BLaER1 (cell line): ENCODE results near the gene ANKRD17.
"Not testable (repeated sequence)": the region's sequence is repeated elsewhere in the genome, so short reads cannot be mapped to it uniquely, and the experiment has no call there.

ENCODE experiments used
- H3K27ac ChIP-seq: shearing (Covaris generic); formaldehyde crosslinking; 2 replicates; pipeline ENCODE4 v1.8.1; 2022
- H3K27me3 ChIP-seq: shearing (Covaris generic); formaldehyde crosslinking; 2 replicates; pipeline ENCODE4 v1.8.1; 2022
- H3K36me3 ChIP-seq: shearing (Covaris generic); formaldehyde crosslinking; 2 replicates; pipeline ENCODE4 v1.8.1; 2022
- H3K4me1 ChIP-seq: shearing (Covaris generic); formaldehyde crosslinking; 2 replicates; pipeline ENCODE4 v1.8.1; 2022
- H3K4me2 ChIP-seq: shearing (Covaris generic); formaldehyde crosslinking; 2 replicates; pipeline ENCODE4 v1.8.1; 2022
- H3K4me3 ChIP-seq: shearing (Covaris generic); formaldehyde crosslinking; 2 replicates; pipeline ENCODE4 v1.8.1; 2022
- H3K9ac ChIP-seq: shearing (Covaris generic); formaldehyde crosslinking; 2 replicates; pipeline ENCODE4 v1.8.1; 2022
- H3K9me3 ChIP-seq: shearing (Covaris generic); formaldehyde crosslinking; 2 replicates; pipeline ENCODE4 v1.8.1; 2022
- H4K20me1 ChIP-seq: shearing (Covaris generic); formaldehyde crosslinking; 2 replicates; pipeline ENCODE4 v1.8.1; 2022
- Cebpa-rat ChIP-seq: shearing (Covaris generic); IDR thresholded peaks from 2 replicates; pipeline ENCODE4 v1.8.1; 2022

Gene ANKRD17

DNA sequence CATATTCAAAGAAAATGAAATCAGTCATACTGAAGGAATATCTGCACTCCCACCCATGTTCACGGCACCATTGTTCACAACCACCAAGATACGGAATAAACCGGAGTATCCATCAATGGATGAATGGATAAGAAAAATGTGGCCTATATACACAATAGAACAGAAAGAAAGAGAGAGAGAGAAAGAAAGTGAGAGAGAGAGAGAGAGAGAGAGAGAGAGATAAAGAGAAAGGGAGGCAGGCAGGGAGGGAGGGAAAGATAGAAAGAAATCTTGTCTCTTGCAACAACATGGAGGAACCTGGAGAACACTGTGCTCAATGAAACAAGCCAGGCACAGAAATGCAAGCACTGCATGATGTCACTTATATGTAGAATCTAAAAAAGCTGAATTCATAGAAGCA is 52.4 kb downstream of the ANKRD17 start:
- peaks cover 50% of the 10 kb centered on the region for H3K36me3 ChIP-seq
- H3K9me3 ChIP-seq: peaks cover 62% of the 10 kb centered on the region
- H3K27ac ChIP-seq: no peak overlapping the region
- H3K27me3 ChIP-seq: no peaks in the 10 kb centered on the region
- H4K20me1 ChIP-seq: peaks cover 83% of the 10 kb centered on the region
- H3K4me3 ChIP-seq: no peak overlapping the region
- no peak for TF ChIP-seq Cebpa-rat
- no peak overlapping the region for H3K9ac ChIP-seq
- no peak overlapping the region for H3K4me2 ChIP-seq
- H3K4me1 ChIP-seq: no peaks in the 10 kb centered on the region

DNA sequence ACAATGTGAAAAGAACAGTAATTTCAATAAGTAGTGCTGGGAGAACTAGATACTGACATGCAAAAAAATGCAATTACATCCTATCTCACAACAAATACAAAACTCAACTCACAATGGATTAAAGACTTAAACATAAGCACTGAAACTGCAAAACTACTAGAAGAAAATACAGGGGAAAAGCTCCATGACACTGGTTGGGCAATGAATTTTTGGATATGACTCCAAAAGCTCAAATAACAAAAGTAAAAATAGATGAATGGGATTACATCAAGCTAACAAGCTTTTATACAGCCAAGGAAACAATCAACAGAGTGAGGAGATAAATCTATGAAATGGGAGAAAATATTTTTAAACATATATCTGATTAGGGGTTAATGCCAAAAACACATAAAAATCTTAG is 53.1 kb downstream of the ANKRD17 start:
- H4K20me1 ChIP-seq: peaks cover 79% of the 10 kb centered on the region
- H3K4me2 ChIP-seq: no peak overlapping the region
- TF ChIP-seq Cebpa-rat: no peak
- peaks cover 48% of the 10 kb centered on the region for H3K36me3 ChIP-seq
- no peaks in the 10 kb centered on the region for H3K27me3 ChIP-seq
- no peaks in the 10 kb centered on the region for H3K4me1 ChIP-seq
- H3K9me3 ChIP-seq: peaks cover 62% of the 10 kb centered on the region
- no peak overlapping the region for H3K9ac ChIP-seq
- no peak overlapping the region for H3K4me3 ChIP-seq
- H3K27ac ChIP-seq: no peak overlapping the region

DNA sequence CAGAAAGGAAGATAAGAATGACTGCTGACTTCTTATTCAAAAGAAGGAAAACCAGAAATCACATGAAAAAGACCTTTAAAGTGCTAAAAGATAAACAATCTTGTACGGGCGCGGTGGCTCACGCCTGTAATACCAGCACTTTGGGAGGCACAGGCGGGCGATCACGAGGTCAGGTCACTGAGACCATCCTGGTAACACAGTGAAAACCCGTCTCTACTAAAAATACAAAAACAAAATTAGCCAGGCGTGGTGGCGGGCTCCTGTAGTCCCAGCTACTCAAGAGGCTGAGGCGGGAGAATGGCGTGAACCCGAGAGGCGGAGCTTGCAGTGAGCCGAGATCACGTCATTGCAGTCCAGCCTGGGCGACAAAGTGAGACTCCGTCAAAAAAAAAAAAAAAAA is 54.6 kb downstream of the ANKRD17 start:
- H3K27me3 ChIP-seq, H3K4me1 ChIP-seq, H3K9ac ChIP-seq, H3K27ac ChIP-seq, H3K4me2 ChIP-seq: not testable (repeated sequence)
- Histone ChIP-seq H4K20me1 (peaks cover 79% of the 10 kb centered on the region), H3K36me3 (peaks cover 47% of the 10 kb centered on the region), H3K4me3 (0 out of 2 replicates have a peak overlapping the region, but pooled peaks have one; percentile 8), H3K9me3 (peaks cover 54% of the 10 kb centered on the region)

DNA sequence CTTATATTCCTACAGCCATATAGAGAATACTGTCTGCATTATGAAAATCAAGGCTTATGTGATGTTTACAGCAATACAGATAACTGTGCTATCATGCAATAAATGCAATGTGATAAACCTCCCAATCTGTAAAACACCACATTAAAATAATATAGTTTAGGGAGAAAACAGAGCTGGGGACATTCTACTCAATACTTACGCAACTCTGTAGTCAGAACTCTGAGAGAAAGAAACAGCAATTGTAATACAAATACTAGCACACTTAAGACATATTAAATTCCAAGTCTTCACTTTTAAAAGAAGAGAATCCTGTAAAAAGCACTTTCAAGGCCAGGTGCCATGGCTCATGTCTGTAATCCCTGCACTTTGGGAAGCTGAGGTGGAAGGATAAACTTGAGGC is 61.4 kb downstream of the ANKRD17 start:
- Histone ChIP-seq H3K9ac (no peak overlapping the region), H3K27ac (no peak overlapping the region), H3K4me2 (no peak overlapping the region), H4K20me1 (peaks cover 87% of the 10 kb centered on the region), H3K36me3 (peaks cover 23% of the 10 kb centered on the region; the same call in 1 of the 2 replicates), H3K9me3 (no peaks in the 10 kb centered on the region), H3K27me3 (no peaks in the 10 kb centered on the region), H3K4me1 (peaks cover 5% of the 10 kb centered on the region; the same call in 1 of the 2 replicates), H3K4me3 (no peak overlapping the region)
- no peak for TF ChIP-seq Cebpa-rat

DNA sequence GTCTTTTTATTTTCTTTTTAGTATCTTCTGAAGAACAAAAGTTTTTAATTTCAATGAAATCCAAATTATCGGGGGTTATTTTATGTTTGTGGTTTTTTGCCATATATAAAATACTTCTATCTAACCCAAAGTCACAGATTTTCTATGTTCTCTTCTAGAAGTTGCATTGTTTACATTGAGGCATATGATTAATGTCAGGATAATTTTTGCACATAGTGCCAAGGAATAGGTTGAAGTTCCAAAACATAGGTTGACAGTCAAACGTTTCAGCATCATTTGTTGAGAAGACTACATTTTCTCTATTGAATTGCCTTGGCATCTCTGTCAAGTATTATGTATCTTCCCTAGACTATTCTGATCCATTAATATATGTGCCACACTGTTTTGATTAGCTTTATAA is 64.5 kb downstream of the ANKRD17 start:
- Histone ChIP-seq H3K4me3 (no peak overlapping the region), H3K9me3 (0 out of 2 replicates have a peak, but pooled peaks cover 5% of the 10 kb centered on the region), H3K4me1 (peaks cover 5% of the 10 kb centered on the region; the same call in 1 of the 2 replicates), H3K27me3 (no peaks in the 10 kb centered on the region), H3K4me2 (no peak overlapping the region), H3K27ac (no peak overlapping the region), H4K20me1 (peaks cover 93% of the 10 kb centered on the region), H3K9ac (no peak overlapping the region), H3K36me3 (peaks cover 25% of the 10 kb centered on the region)
- no peak for TF ChIP-seq Cebpa-rat

DNA sequence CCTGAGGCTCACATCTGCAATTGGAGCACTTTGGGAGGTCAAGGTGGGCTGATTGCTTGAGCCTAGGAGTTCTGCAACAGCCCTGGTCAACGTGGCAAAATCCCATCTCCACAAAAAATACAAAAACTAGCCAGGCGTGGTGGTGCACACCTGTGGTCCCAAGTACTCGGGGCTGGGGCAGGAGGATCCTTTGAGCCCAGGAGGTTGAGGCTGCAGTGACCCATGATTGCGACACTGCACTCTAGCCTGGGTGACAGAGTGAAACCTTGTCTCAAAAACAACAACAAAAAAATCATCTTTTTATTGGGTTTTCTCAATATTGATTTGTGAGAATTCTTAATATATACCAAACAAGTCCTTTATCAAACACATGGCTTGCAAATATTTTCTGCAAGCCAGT is 64.9 kb downstream of the ANKRD17 start:
- H3K27ac ChIP-seq: no peak overlapping the region
- H3K4me2 ChIP-seq: no peak overlapping the region
- H3K9me3 ChIP-seq: 0 out of 2 replicates have a peak, but pooled peaks cover 5% of the 10 kb centered on the region
- TF ChIP-seq Cebpa-rat: peak; percentile 40; the same call in 1 of the 2 replicates
- H3K4me3 ChIP-seq: no peak overlapping the region
- peaks cover 25% of the 10 kb centered on the region for H3K36me3 ChIP-seq
- H3K4me1 ChIP-seq: peaks cover 5% of the 10 kb centered on the region; the same call in 1 of the 2 replicates
- no peaks in the 10 kb centered on the region for H3K27me3 ChIP-seq
- H4K20me1 ChIP-seq: peaks cover 92% of the 10 kb centered on the region
- no peak overlapping the region for H3K9ac ChIP-seq

DNA sequence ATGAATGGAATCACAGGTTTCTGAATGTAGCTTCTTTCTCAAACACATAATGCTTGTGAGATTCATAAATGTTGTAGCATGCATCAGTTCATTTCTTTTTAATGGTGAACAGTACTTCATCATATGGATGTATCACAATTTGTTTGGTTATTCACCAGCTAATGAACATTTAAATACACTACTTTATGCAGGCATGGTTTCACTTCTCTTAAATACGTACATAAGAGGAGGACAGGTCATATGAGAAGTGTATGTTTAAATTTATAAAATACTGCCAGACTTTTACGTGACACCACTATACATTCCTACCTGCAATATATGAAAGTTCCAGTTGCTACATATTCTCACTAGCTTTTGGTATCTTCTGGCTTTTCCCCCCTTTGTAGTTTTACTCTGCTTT is 65.4 kb downstream of the ANKRD17 start:
- no peak overlapping the region for H3K4me3 ChIP-seq
- peaks cover 5% of the 10 kb centered on the region; the same call in 1 of the 2 replicates for H3K9me3 ChIP-seq
- peaks cover 92% of the 10 kb centered on the region for H4K20me1 ChIP-seq
- peaks cover 28% of the 10 kb centered on the region for H3K36me3 ChIP-seq
- peaks cover 5% of the 10 kb centered on the region; the same call in 1 of the 2 replicates for H3K4me1 ChIP-seq
- H3K4me2 ChIP-seq: no peak overlapping the region
- H3K27ac ChIP-seq: no peak overlapping the region
- no peak for TF ChIP-seq Cebpa-rat
- no peak overlapping the region for H3K9ac ChIP-seq
- no peaks in the 10 kb centered on the region for H3K27me3 ChIP-seq

DNA sequence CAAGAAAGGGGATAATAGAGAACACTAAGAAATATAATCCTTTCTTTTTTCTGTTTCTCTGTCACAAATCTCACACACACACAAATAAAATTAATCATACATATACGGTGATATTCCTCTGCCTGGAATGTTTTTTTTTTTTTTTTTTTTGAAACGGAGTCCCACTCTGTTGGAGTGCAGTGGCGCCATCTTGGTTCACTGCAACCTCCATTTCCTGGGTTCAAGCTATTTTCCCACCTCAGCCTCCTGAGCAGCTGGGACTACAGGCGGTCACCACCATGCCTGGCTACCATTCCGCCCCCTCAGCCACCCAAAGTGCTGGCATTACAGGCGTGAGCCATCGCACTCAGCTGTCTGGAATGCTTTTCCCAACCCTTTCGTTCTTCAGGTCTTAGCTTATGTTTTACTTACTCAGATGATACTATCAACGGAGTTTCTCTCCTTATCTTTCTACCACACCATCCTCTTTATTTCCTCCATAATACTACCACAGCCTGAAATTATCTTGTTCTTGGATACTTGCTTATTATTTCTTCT is 69.3 kb downstream of the ANKRD17 start:
- H3K4me2 ChIP-seq: no peak overlapping the region
- H4K20me1 ChIP-seq: peaks cover 82% of the 10 kb centered on the region
- TF ChIP-seq Cebpa-rat: no peak
- no peak overlapping the region for H3K27ac ChIP-seq
- no peak overlapping the region for H3K9ac ChIP-seq
- no peak overlapping the region for H3K4me3 ChIP-seq
- peaks cover 22% of the 10 kb centered on the region for H3K36me3 ChIP-seq
- H3K27me3 ChIP-seq: no peaks in the 10 kb centered on the region
- H3K4me1 ChIP-seq: peaks cover 11% of the 10 kb centered on the region; the same call in 1 of the 2 replicates
- H3K9me3 ChIP-seq: peaks cover 5% of the 10 kb centered on the region; the same call in 1 of the 2 replicates

DNA sequence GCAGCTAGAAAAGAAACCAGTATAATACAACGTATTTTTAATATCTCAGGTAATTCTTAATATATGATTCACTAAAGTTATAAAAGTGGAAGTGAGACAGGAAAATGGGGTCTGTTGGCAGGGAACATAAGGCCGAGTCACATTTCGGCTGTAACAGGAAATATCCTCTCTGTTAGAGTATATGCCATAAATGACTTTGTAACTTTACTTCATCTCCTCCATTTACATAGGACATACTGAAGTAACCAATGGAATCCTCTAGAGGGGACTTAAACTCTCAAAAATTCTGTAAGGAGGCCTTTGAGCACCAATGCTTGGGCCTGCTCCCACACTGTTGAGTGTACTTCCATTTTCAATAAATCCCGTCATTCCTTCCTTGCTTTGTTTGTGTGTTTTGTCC is 71.3 kb downstream of the ANKRD17 start:
- Histone ChIP-seq H3K4me2 (0 out of 2 replicates have a peak overlapping the region, but pooled peaks have one; percentile 12), H4K20me1 (peaks cover 86% of the 10 kb centered on the region), H3K9me3 (peaks cover 5% of the 10 kb centered on the region; the same call in 1 of the 2 replicates), H3K27ac (no peak overlapping the region), H3K27me3 (no peaks in the 10 kb centered on the region), H3K4me3 (no peak overlapping the region), H3K4me1 (0 out of 2 replicates have a peak, but pooled peaks cover 6% of the 10 kb centered on the region), H3K36me3 (peaks cover 32% of the 10 kb centered on the region), H3K9ac (no peak overlapping the region)
- TF ChIP-seq Cebpa-rat: no peak

DNA sequence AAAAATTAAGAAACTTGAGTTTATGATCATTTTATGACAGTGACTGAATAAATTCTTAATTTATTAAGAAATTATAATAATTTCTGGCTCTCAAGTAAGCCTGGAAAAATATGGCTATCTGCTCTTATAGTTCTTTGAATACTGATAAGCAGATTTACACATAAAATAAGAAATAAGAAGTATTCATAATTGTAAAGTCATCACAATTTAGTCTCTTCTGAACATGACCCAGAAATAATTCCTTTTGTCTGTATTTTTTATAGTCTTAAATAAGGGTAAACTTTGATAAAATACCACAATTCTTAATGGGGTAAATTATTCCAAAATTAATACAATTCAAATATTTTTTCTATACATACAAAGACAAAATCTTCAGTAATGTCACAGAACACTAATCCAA is 72.7 kb downstream of the ANKRD17 start:
- H3K27ac ChIP-seq: no peak overlapping the region
- no peaks in the 10 kb centered on the region for H3K27me3 ChIP-seq
- peaks cover 86% of the 10 kb centered on the region for H4K20me1 ChIP-seq
- H3K4me1 ChIP-seq: peaks cover 16% of the 10 kb centered on the region
- H3K4me2 ChIP-seq: no peak overlapping the region
- H3K9ac ChIP-seq: no peak overlapping the region
- no peak for TF ChIP-seq Cebpa-rat
- H3K36me3 ChIP-seq: peaks cover 32% of the 10 kb centered on the region
- peaks cover 5% of the 10 kb centered on the region; the same call in 1 of the 2 replicates for H3K9me3 ChIP-seq
- no peak overlapping the region for H3K4me3 ChIP-seq

DNA sequence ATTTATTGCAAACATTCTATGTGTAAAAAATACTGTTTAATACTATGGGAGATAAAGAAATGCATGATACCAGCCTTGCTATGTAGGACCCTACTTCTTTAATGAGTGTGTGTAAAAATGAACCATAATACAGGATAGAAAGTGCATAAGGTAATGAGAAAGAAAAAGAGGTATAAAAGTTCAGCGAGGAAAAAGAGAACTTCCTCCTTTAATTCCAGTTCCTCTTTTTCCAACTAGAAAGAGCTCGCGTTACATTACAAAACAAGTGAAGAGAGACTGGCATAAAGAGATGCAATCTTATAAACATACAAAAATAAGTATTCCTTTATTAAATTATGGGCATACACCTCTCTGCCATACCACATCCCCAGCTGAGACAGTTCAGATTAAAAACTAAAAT is 77.4 kb downstream of the ANKRD17 start:
- no peak overlapping the region for H3K9ac ChIP-seq

More for the DNA sequence above, 77.4 kb downstream of the ANKRD17 start:
- Histone ChIP-seq H3K27me3 (no peaks in the 10 kb centered on the region), H3K4me2 (peak overlapping the region; percentile 29; the same call in 1 of the 2 replicates), H3K4me1 (peaks cover 15% of the 10 kb centered on the region), H4K20me1 (peaks cover 57% of the 10 kb centered on the region), H3K36me3 (peaks cover 25% of the 10 kb centered on the region), H3K4me3 (no peak overlapping the region), H3K9me3 (peaks cover 12% of the 10 kb centered on the region), H3K27ac (no peak overlapping the region)
- TF ChIP-seq Cebpa-rat: no peak
